Liver (tissue), 9 donors: Measurements from ENCODE around the gene EGFR. TPM values are rescaled to one million over a fixed set of nuclear protein-coding genes. Genes with fewer than 3 reads are reported as not detected.

Experiments used
- DNase-seq: peaks from one replicate; pipeline ENCODE4 v3.0.0-alpha.2; 2017; ENCODE audit warnings: low spot score
- H3K27ac ChIP-seq, 2 donors: one replicate each; pipeline ENCODE4 v1.7.0; 2013; ENCODE audit warnings: inconsistent platforms in 2 of 2, low read length in 2 of 2, control low read depth in 1 of 2, low read depth in 1 of 2, mild to moderate bottlenecking in 1 of 2
- H3K27me3 ChIP-seq, 4 donors: one replicate each; pipeline versions ENCODE4 v1.6.1 to v1.7.0; 2013; ENCODE audit warnings: low read length in 3 of 4, inconsistent platforms in 1 of 4, mild to moderate bottlenecking in 1 of 4, moderate library complexity in 1 of 4; ENCODE audit not compliant: control insufficient read depth in 4 of 4, insufficient read depth in 4 of 4
- H3K36me3 ChIP-seq, 4 donors: one replicate each; pipeline versions ENCODE4 v1.6.1 to v1.7.0; 2013; ENCODE audit warnings: low read length in 3 of 4, mild to moderate bottlenecking in 3 of 4, low read depth in 1 of 4, moderate library complexity in 1 of 4; ENCODE audit not compliant: control insufficient read depth in 4 of 4, insufficient read depth in 3 of 4
- H3K4me1 ChIP-seq, 4 donors: one replicate each; pipeline versions ENCODE4 v1.6.1 to v1.7.0; 2013; ENCODE audit warnings: low read length in 3 of 4, mild to moderate bottlenecking in 3 of 4, moderate library complexity in 1 of 4; ENCODE audit not compliant: control insufficient read depth in 4 of 4, insufficient read depth in 4 of 4
- H3K4me3 ChIP-seq, 3 donors: one replicate each; pipeline versions ENCODE4 v1.6.1 to v1.7.0; 2013; ENCODE audit warnings: low read length in 3 of 3, control low read depth in 1 of 3, low read depth in 1 of 3, mild to moderate bottlenecking in 1 of 3
- H3K9ac ChIP-seq, 2 donors: one replicate each; pipeline ENCODE4 v1.7.0; 2013; ENCODE audit warnings: low read length in 2 of 2, mild to moderate bottlenecking in 2 of 2, moderate library complexity in 2 of 2, control low read depth in 1 of 2, low read depth in 1 of 2
- H3K9me3 ChIP-seq, 4 donors: one replicate each; pipeline versions ENCODE4 v1.6.1 to v1.7.0; 2013; ENCODE audit warnings: low read length in 3 of 4; ENCODE audit not compliant: control insufficient read depth in 4 of 4
- ATF3 ChIP-seq: IDR thresholded peaks from 2 replicates; pipeline ENCODE4 v1.6.1; 2016; ENCODE audit warnings: antibody characterized with exemption
- CTCF ChIP-seq: fragments of 150-350 bp; IDR thresholded peaks from 2 replicates; pipeline ENCODE4 v1.5.1; 2017; ENCODE audit warnings: improper control_type of control experiment, low read depth, low read length; ENCODE audit not compliant: missing input control
- EGR1 ChIP-seq, 2 donors: IDR thresholded peaks; 2 replicates each; pipeline ENCODE4 v1.6.1; 2016 to 2018; ENCODE audit warnings: antibody characterized with exemption in 2 of 2, low read depth in 2 of 2
- FOXA1 ChIP-seq: IDR thresholded peaks from 2 replicates; pipeline ENCODE4 v1.6.1; 2016; ENCODE audit warnings: antibody characterized with exemption
- FOXA2 ChIP-seq: IDR thresholded peaks from 2 replicates; pipeline ENCODE4 v1.6.1; 2016; ENCODE audit warnings: antibody characterized with exemption
- GABPA ChIP-seq, 2 donors: IDR thresholded peaks in 1 of 2; conservative IDR thresholded peaks in 1 of 2; 2 replicates each; pipeline ENCODE4 v1.6.1; 2016; ENCODE audit warnings: antibody characterized with exemption in 2 of 2, mild to moderate bottlenecking in 1 of 2, moderate library complexity in 1 of 2
- HNF4A ChIP-seq, 2 donors: conservative IDR thresholded peaks; 2 replicates each; pipeline ENCODE4 v1.6.1; 2016; ENCODE audit warnings: antibody characterized with exemption in 2 of 2, mild to moderate bottlenecking in 2 of 2
- HNF4G ChIP-seq: IDR thresholded peaks from 2 replicates; pipeline ENCODE4 v1.6.1; 2016; ENCODE audit warnings: antibody characterized with exemption
- JUND ChIP-seq, 2 donors: IDR thresholded peaks; 2 replicates each; pipeline ENCODE4 v1.6.1; 2016; ENCODE audit warnings: antibody characterized with exemption in 2 of 2
- NR2F2 ChIP-seq: IDR thresholded peaks from 2 replicates; pipeline ENCODE4 v1.6.1; 2016; ENCODE audit warnings: antibody characterized with exemption
- RAD21 ChIP-seq, 2 donors: IDR thresholded peaks; 2 replicates each; pipeline ENCODE4 v1.6.1; 2016; ENCODE audit warnings: antibody characterized with exemption in 2 of 2, mild to moderate bottlenecking in 2 of 2
- REST ChIP-seq: IDR thresholded peaks from 2 replicates; pipeline ENCODE4 v1.6.1; 2016; ENCODE audit warnings: antibody characterized with exemption, mild to moderate bottlenecking
- RXRA ChIP-seq, 2 donors: IDR thresholded peaks; 2 replicates each; pipeline ENCODE4 v1.6.1; 2017 to 2018; ENCODE audit warnings: antibody characterized with exemption in 2 of 2, mild to moderate bottlenecking in 1 of 2
- SP1 ChIP-seq: IDR thresholded peaks from 2 replicates; pipeline ENCODE4 v1.6.1; 2018; ENCODE audit warnings: antibody characterized with exemption, mild to moderate bottlenecking
- TAF1 ChIP-seq: conservative IDR thresholded peaks from 2 replicates; pipeline ENCODE4 v1.6.1; 2016; ENCODE audit warnings: antibody characterized with exemption, mild to moderate bottlenecking
- YY1 ChIP-seq: IDR thresholded peaks from 2 replicates; pipeline ENCODE4 v1.6.1; 2016; ENCODE audit warnings: antibody characterized with exemption, mild to moderate bottlenecking
- WGBS: extraction: QIAGEN DNeasy Blood & Tissue Kit; methylation state at CpG from one replicate; pipeline ENCODE4 v1.1.7; 2013; 5-methylcytosine and 5-hydroxymethylcytosine counted together
- polyA plus RNA-seq, 2 donors: library from polyadenylated mRNA; stranded (reverse) in 1 of 2; unstranded in 1 of 2; fragments of 200-250 nt in 1 of 2; fragments of >200 nt in 1 of 2; fragmentation: Nextera tagmentation in 1 of 2; extraction: Ambion mirVana in 1 of 2; gene quantifications; one replicate each; pipeline versions ENCODE4 v1.2.1 to v1.2.3, GENCODE V29; 2013 to 2015
- total RNA-seq, 2 donors: library from RNA; depleted of rRNA; stranded (reverse); fragments of >200 nt; gene quantifications; one replicate each; pipeline ENCODE4 v1.2.3, GENCODE V29; 2014
- TF ChIP-seq, protein P1 (sequence below): IDR thresholded peaks from 2 replicates; pipeline ENCODE4 v1.6.1; 2016; ENCODE audit warnings: antibody characterized with exemption
- TF ChIP-seq, protein P2 (sequence below): IDR thresholded peaks from 2 replicates; pipeline ENCODE4 v1.6.1; 2016; ENCODE audit warnings: antibody characterized with exemption
- donor health status: healthy.
- donor health status: healthy.
- donor health status: healthy.
- donor health status: healthy.
- donor health status: healthy.

Gene EGFR
- total and polyA plus RNA-seq, 4 donors = 22.6 to 37.0 (median 27.7) TPM

DNA sequence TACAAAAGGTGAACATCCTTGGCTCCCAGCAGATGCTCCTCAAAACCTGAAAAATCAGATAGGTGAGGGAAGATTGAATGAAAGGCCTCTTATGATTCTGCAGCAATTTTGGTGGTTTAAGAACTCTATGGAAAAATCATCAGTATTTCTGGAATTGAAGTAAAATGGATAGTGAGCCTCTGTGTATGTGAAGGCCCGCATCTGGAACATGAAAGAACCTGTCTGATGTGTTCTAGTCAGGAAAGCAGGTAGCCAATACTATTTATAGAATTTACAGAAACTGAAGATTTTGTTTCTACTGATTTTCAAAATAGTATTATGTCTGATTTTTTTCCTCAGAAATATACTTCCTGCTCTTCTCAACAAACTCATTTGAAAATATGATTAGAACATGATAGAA, 37.3 kb downstream of the EGFR start:
- Histone ChIP-seq H3K4me3 (no peak overlapping the region), H3K27ac (peak overlapping the region; percentile 40 to 80), H3K36me3 (peaks cover 0 to 2% (median 0%) of the 10 kb centered on the region in 4 donors), H3K27me3 (no peaks in the 10 kb centered on the region), H3K4me1 (peaks cover 3 to 20% (median 11%) of the 10 kb centered on the region in 4 donors), H3K9me3 (no peaks in the 10 kb centered on the region), H3K9ac (no peak overlapping the region)
- TF ChIP-seq FOXA1 = no peak
- no peak for TF ChIP-seq EGR1 (IDR thresholded peaks at IDR 0.05; ENCODE audit: low read depth in 2 of 2)
- no peak for TF ChIP-seq JUND (IDR thresholded peaks at IDR 0.05)
- TF ChIP-seq NR2F2 = no peak
- TF ChIP-seq ATF3 = no peak
- no peak for TF ChIP-seq RAD21 (IDR thresholded peaks at IDR 0.05)
- TF ChIP-seq, protein P1, sequence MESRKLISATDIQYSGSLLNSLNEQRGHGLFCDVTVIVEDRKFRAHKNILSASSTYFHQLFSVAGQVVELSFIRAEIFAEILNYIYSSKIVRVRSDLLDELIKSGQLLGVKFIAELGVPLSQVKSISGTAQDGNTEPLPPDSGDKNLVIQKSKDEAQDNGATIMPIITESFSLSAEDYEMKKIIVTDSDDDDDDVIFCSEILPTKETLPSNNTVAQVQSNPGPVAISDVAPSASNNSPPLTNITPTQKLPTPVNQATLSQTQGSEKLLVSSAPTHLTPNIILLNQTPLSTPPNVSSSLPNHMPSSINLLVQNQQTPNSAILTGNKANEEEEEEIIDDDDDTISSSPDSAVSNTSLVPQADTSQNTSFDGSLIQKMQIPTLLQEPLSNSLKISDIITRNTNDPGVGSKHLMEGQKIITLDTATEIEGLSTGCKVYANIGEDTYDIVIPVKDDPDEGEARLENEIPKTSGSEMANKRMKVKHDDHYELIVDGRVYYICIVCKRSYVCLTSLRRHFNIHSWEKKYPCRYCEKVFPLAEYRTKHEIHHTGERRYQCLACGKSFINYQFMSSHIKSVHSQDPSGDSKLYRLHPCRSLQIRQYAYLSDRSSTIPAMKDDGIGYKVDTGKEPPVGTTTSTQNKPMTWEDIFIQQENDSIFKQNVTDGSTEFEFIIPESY = no peak
- TF ChIP-seq YY1 = no peak
- no peak for DNase-seq
- 96% methylated on average over 1 of the region's 1 CpG for WGBS

DNA sequence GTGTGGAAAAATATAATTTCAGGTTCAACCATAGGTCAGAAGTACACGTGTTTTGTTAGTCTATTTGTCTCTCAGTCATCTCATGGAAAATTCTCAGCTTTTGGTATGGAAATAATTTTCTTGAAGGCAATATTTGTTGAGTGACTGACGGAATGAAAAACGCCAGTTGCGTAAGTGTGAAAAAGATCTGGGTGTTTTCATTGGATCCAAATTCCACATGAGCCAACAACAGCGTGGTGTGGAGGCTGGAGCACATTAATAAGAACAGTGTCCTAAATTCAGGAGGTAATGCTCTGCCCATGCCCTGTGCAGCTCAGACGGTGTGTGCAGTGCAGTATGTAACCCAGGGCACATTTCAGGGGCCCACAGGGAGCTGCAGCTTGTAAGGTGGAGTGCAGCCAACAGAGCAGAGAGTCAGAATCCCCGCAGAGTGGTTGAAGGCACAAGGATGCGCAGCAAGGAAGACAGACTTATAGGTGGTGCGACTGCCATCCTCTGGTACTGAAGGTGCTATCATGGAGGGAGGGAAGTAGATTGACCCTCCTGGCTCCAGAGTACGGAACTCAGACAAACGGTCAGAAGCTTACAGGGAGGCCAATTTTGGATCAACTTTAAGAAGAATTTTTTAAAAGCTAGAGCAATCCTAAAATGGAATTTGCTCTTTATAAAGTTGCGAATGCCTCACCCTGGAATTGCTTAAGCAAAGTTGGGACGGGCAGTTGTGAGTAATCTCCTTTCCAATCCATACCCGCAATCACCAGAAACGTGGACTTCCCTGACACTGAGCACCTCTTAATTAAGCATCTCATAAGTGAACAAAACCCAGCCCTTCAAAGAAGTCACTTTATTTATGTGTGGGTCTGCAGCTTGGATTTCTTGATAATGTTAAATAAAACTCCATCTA, 38.0 kb downstream of the EGFR start:
- Histone ChIP-seq H3K9ac (no peak overlapping the region), H3K36me3 (peaks cover 0 to 2% (median 0%) of the 10 kb centered on the region in 4 donors), H3K4me3 (no peak overlapping the region), H3K4me1 (peaks cover 3 to 17% (median 11%) of the 10 kb centered on the region in 4 donors), H3K27ac (peak overlapping the region; percentile 78 to 80), H3K27me3 (no peaks in the 10 kb centered on the region), H3K9me3 (no peaks in the 10 kb centered on the region)
- DNase-seq = no peak
- TF ChIP-seq RXRA (IDR thresholded peaks at IDR 0.05) (peak; percentile 81 to 90), SP1 (peak; percentile 80), FOXA1 (peak; percentile 30), HNF4G (no peak), YY1 (peak; percentile 43), FOXA2 (peak; percentile 47), JUND (IDR thresholded peaks at IDR 0.05) (peak in 1 of 2 donors; percentile 70), RAD21 (IDR thresholded peaks at IDR 0.05) (peak; percentile 39 to 44), GABPA (IDR thresholded peaks at IDR 0.05 in 1 of 2, conservative IDR thresholded peaks at IDR 0.05 in 1 of 2) (no peak), EGR1 (IDR thresholded peaks at IDR 0.05; ENCODE audit: low read depth in 2 of 2) (peak; percentile 73 to 95), ATF3 (peak; percentile 30), HNF4A (conservative IDR thresholded peaks at IDR 0.05) (peak; percentile 66 to 77), NR2F2 (no peak), CTCF (no peak), REST (peak; percentile 60), TAF1 (peak; percentile 56)
- TF ChIP-seq, protein P2, sequence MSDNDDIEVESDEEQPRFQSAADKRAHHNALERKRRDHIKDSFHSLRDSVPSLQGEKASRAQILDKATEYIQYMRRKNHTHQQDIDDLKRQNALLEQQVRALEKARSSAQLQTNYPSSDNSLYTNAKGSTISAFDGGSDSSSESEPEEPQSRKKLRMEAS = peak; percentile 52
- TF ChIP-seq, protein P1 = peak; percentile 72
- WGBS = 50% methylated on average over 15 of the region's 15 CpGs
